ENCODE measurements around the gene MEIS1. TPM values are rescaled to one million over a fixed set of nuclear protein-coding genes. Genes with fewer than 3 reads are reported as not detected.

Gene MEIS1
- total RNA-seq, 1 donor from 2014 or later: 46.7 TPM

DNA sequence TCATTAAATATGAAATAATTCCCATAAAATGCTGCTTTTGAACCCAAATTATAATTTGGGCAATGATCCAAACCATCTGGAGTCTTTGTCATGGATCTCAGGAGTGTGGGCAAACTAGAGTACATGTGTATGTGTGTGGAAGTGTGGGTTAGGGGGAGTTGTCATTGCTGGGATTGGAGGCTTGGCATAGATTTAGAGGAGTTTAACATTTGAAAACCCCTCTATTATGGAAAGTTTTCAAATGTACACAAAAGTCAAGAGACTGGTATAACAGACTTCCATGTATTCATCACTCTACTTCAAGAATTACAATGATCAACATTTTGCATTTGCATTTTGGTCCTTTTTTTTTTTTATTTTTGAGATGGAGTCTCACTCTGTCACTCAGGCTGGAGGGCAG, 159.1 kb downstream of the MEIS1 start:
- Histone ChIP-seq H3K27ac (no peak overlapping the region), H3K9me3 (no peaks in the 10 kb centered on the region), H3K4me3 (no peak overlapping the region), H3K4me1 (no peaks in the 10 kb centered on the region), H3K27me3 (no peaks in the 10 kb centered on the region), H3K36me3 (no peaks in the 10 kb centered on the region)
- DNase-seq (ENCODE audit: low spot score in 2 of 2): no peak
- TF ChIP-seq CTCF (IDR thresholded peaks at IDR 0.05): no peak
- intact Hi-C loops (cut with DNase I): no loop called here

DNA sequence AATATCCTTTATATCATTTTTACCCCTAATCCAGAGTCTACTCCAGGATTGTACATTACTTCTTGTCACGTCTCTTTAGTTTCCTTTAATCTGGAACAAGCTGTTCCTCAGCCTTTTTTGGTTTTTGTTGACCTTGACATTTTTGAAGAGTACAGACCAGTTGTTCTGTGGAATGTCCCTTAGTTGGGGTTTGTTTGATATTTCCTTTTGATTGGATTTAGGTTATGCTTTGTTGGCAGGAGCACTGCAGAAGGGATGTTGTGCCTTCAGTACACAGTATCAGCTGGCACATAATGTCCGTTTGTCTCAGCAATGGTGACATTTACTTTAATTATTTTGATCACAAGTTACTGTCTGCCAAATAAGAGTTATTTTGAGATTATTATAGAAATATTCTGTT, 160.6 kb downstream of the MEIS1 start:
- Histone ChIP-seq H3K27ac (no peak overlapping the region), H3K4me3 (no peak overlapping the region), H3K36me3 (no peaks in the 10 kb centered on the region), H3K9me3 (no peaks in the 10 kb centered on the region), H3K4me1 (no peaks in the 10 kb centered on the region), H3K27me3 (no peaks in the 10 kb centered on the region)
- DNase-seq (ENCODE audit: low spot score in 2 of 2): no peak
- intact Hi-C loops (cut with DNase I): no loop called here
- no peak for TF ChIP-seq CTCF (IDR thresholded peaks at IDR 0.05)

GRCh38 chr2:66596256-66596655, 161.3 kb downstream of the MEIS1 start:
- intact Hi-C loops (cut with DNase I): no loop called here

GRCh38 chr2:66601624-66602023, 166.7 kb downstream of the MEIS1 start:
- H3K27me3 ChIP-seq: no peaks in the 10 kb centered on the region
- no peak overlapping the region for H3K4me3 ChIP-seq
- H3K4me1 ChIP-seq: no peaks in the 10 kb centered on the region
- H3K36me3 ChIP-seq: no peaks in the 10 kb centered on the region
- intact Hi-C loops (cut with DNase I): no loop called here
- no peak for DNase-seq (ENCODE audit: low spot score in 2 of 2)
- no peaks in the 10 kb centered on the region for H3K9me3 ChIP-seq
- no peak for TF ChIP-seq CTCF (IDR thresholded peaks at IDR 0.05)
- H3K27ac ChIP-seq: no peak overlapping the region

More at GRCh38 chr2:66596256-66596655, 161.3 kb downstream of the MEIS1 start:
- Histone ChIP-seq H3K4me3 (no peak overlapping the region), H3K36me3 (no peaks in the 10 kb centered on the region), H3K4me1 (no peaks in the 10 kb centered on the region), H3K27me3 (no peaks in the 10 kb centered on the region), H3K27ac (no peak overlapping the region), H3K9me3 (no peaks in the 10 kb centered on the region)
- no peak for TF ChIP-seq CTCF (IDR thresholded peaks at IDR 0.05)
- no peak for DNase-seq (ENCODE audit: low spot score in 2 of 2)

DNA sequence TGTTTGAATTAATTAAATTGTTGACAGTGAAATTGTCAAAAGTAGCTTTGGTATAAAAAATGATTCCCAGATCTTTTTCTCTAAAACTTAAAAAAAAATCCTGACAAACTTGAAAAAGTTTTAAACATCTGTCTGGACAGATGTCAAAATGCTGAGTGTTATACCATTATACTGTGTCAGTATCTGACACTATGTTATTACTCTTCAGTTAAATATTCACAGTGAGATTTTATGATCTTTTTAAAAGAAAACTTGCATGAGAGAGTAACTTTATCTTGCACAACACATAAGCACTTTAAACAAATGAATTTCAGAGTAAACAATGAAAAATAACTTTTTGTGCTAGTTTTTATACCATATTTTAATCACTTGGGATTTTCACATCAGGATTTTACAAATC, 167.4 kb downstream of the MEIS1 start:
- Histone ChIP-seq H3K36me3 (no peaks in the 10 kb centered on the region), H3K4me3 (no peak overlapping the region), H3K9me3 (no peaks in the 10 kb centered on the region), H3K4me1 (no peaks in the 10 kb centered on the region), H3K27ac (no peak overlapping the region), H3K27me3 (no peaks in the 10 kb centered on the region)
- no peak for DNase-seq (ENCODE audit: low spot score in 2 of 2)
- intact Hi-C loops (cut with DNase I): no loop called here
- TF ChIP-seq CTCF (IDR thresholded peaks at IDR 0.05): no peak

GRCh38 chr2:66604326-66604725, 169.4 kb downstream of the MEIS1 start:
- Histone ChIP-seq H3K4me3 (no peak overlapping the region), H3K36me3 (no peaks in the 10 kb centered on the region), H3K27ac (no peak overlapping the region), H3K9me3 (no peaks in the 10 kb centered on the region), H3K27me3 (no peaks in the 10 kb centered on the region), H3K4me1 (no peaks in the 10 kb centered on the region)
- intact Hi-C loops (cut with DNase I): no loop called here
- no peak for DNase-seq (ENCODE audit: low spot score in 2 of 2)
- no peak for TF ChIP-seq CTCF (IDR thresholded peaks at IDR 0.05)
